K562 treated with DMSO at 1 percent for 12 hours (cell line): Measurements from ENCODE around the gene TTYH3. TPM values are rescaled to one million over a fixed set of nuclear protein-coding genes. Genes with fewer than 3 reads are reported as not detected.

Experiments
- total RNA-seq: library from RNA; unstranded; fragments of 300-600 nt; gene quantifications from 2 replicates; pipeline ENCODE4 v1.2.3, GENCODE V29; 2022; ENCODE audit not compliant: insufficient read depth

The TTYH3 gene, protein sequence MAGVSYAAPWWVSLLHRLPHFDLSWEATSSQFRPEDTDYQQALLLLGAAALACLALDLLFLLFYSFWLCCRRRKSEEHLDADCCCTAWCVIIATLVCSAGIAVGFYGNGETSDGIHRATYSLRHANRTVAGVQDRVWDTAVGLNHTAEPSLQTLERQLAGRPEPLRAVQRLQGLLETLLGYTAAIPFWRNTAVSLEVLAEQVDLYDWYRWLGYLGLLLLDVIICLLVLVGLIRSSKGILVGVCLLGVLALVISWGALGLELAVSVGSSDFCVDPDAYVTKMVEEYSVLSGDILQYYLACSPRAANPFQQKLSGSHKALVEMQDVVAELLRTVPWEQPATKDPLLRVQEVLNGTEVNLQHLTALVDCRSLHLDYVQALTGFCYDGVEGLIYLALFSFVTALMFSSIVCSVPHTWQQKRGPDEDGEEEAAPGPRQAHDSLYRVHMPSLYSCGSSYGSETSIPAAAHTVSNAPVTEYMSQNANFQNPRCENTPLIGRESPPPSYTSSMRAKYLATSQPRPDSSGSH
- total RNA-seq = 4.8 and 9.4 TPM in 2 replicates

DNA sequence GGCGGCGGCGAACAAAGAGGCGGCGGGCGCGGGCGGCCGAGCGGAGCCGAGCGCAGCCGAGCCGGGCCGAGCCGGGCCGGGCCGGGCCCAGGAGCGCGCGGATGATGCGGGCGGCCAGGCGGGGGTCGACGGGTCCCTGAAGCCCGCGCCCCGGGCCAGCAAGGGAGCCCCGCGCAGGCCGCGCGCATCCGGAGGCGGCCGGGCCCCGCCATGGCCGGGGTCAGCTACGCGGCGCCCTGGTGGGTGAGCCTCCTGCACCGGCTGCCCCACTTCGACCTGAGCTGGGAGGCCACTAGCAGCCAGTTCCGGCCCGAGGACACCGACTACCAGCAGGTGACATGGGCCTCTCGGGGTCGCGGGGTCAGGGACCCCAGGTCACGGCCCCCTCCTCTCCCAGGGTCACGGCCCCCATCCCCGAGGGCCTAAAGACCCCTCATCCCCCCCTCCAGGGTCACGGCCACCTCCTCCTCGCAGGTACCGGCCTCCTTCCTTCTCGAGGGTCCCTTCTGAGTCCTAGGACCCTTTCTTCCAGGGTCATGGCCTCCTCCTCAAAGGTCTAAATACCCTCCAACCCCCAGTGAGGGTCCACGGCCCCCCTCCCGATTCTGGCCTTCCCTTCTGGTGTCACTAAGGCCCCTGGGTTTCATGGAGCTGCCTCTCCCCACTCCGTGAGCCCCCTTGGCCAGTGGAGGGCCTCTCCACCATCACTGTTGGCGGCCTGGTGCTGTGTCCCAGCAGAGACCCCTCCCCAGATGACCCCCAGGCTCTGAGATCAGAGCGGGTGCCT lies at the start of gene TTYH3:
TSS of gene TTYH3 (plus strand) at position 41 of the 787 bp plus-strand sequence. CDS start at position 211, 170 bp downstream.

DNA sequence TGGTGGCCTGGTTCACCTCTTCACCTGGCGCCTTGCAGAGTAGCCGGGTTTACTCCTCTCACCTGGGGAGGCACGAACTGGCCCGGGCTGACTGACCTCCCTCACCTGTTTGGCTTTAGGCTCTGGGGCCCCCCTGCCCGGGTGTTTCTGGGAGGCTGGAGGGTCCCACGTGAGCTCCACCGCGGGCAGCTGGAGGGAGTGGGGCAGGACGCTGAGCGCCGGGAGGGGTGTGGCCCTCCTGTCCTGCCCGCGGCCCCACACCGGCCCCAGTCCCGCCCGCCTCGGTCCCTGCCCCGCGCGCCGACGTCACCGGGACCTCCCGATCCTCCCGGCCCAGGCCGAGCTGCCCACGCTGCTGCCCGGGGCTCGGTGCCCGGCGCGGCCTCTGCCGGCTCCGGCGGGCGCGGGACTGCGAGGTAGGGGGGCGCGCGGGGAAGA lies 56.1 kb downstream of the TTYH3 start, which contains the start of gene AMZ1:
TSS of gene AMZ1 (plus strand) at position 322 of the 438 bp plus-strand sequence. CDS start 12,250 bp downstream, outside the sequence.

Other genes with a start within 250 kb of the TTYH3 start
- gene CHST12, start 228.4 kb upstream of the TTYH3 start, total RNA-seq = 37.8 and 46.1 TPM in 2 replicates
- not detected in 2 replicates for gene GRIFIN, start 155.6 kb upstream of the TTYH3 start, total RNA-seq
- gene LFNG, start 112.2 kb upstream of the TTYH3 start, total RNA-seq = 0.35 and 0.68 TPM in 2 replicates
- gene BRAT1, start 76.5 kb upstream of the TTYH3 start, total RNA-seq = 45.2 and 47.7 TPM in 2 replicates
- 3.3 and 8.8 TPM in 2 replicates for gene IQCE, start 73.0 kb upstream of the TTYH3 start, total RNA-seq
- gene AMZ1, start 56.2 kb downstream of the TTYH3 start, total RNA-seq = not detected in 2 replicates
- gene GNA12, start 212.3 kb downstream of the TTYH3 start, total RNA-seq = 22.4 and 43.4 TPM in 2 replicates